Adrenal gland (tissue), 5 donors: ENCODE results near the gene SPHKAP.

Experiments
- CTCF ChIP-seq, 6 experiments: fragments of 450-650 bp in 4 of 6; fragments of 200-600 bp in 2 of 6; sonication (generic) in 1 of 6; IDR thresholded peaks; 1 replicate in 5 of 6; 2 replicates in 1 of 6; pipeline versions ENCODE4 v1.5.1 to v1.8.0; 2016 to 2021; ENCODE audit warnings: antibody characterized with exemption in 6 of 6, mild to moderate bottlenecking in 2 of 6, moderate library complexity in 1 of 6
- POLR2A ChIP-seq, 2 donors: fragments of 450-650 bp; IDR thresholded peaks; one replicate each; pipeline ENCODE4 v1.6.1; 2017; ENCODE audit warnings: antibody characterized with exemption in 2 of 2, mild to moderate bottlenecking in 2 of 2, moderate library complexity in 1 of 2
- donor health status: DM: no; HTN: no; CAD: no.

- TF ChIP-seq CTCF (IDR thresholded peaks at IDR 0.05) (no peak), POLR2A (IDR thresholded peaks at IDR 0.05) (no peak)
Measured at GRCh38 chr2:228064024-228064423, 117.5 kb downstream of the SPHKAP start.
